ENCODE results near the gene UNC5C.

DNA sequence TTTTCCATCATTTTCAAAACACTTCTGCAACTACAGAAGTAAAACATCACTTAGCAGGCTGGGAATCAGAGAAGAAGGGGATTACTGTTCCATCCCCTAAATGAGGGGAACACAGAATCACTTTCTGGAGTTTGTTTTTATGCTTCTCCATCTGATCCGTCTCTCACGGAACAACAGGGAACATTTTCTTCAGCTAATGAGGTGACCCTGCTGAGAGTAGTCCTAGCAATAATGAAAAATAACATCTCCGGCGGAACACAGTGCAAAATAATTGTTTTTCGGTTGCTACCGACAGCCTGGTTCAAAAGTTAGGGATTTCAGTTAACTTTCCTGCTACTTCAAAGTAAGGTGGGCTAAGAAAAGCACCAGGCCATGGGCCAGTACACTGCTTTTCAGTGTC, 322.9 kb downstream of the UNC5C start:
- TF ChIP-seq, protein P1, sequence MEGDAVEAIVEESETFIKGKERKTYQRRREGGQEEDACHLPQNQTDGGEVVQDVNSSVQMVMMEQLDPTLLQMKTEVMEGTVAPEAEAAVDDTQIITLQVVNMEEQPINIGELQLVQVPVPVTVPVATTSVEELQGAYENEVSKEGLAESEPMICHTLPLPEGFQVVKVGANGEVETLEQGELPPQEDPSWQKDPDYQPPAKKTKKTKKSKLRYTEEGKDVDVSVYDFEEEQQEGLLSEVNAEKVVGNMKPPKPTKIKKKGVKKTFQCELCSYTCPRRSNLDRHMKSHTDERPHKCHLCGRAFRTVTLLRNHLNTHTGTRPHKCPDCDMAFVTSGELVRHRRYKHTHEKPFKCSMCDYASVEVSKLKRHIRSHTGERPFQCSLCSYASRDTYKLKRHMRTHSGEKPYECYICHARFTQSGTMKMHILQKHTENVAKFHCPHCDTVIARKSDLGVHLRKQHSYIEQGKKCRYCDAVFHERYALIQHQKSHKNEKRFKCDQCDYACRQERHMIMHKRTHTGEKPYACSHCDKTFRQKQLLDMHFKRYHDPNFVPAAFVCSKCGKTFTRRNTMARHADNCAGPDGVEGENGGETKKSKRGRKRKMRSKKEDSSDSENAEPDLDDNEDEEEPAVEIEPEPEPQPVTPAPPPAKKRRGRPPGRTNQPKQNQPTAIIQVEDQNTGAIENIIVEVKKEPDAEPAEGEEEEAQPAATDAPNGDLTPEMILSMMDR (conservative IDR thresholded peaks at IDR 0.05; ENCODE audit: low read length): no peak
- no peak for TF ChIP-seq EZH2phosphoT487 (IDR thresholded peaks at IDR 0.05; ENCODE audit: borderline replicate concordance, low read depth, low read length)
